ENCODE measurements around the gene OFD1.
"Not testable (repeated sequence)": the region's sequence is repeated elsewhere in the genome, so short reads cannot be mapped to it uniquely, and the experiment has no call there.

Gene OFD1

GRCh38 chrX:13719192-13719856, 15.2 kb upstream of the OFD1 start:
- Mint-ChIP-seq H3K36me3 (ENCODE audit: low read depth) (peaks cover 52% of the 10 kb centered on the region), H3K27ac (no peak overlapping the region), H3K9me3 (no peaks in the 10 kb centered on the region), H3K4me3 (no peak overlapping the region), H3K27me3 (no peaks in the 10 kb centered on the region), H3K4me1 (ENCODE audit: low read depth) (peaks cover 7% of the 10 kb centered on the region)
- intact Hi-C loops (cut with micrococcal nuclease): no loop called here

- no peaks in the 10 kb centered on the region for H3K27me3 Mint-ChIP-seq
- H3K9me3 Mint-ChIP-seq: no peaks in the 10 kb centered on the region
- intact Hi-C loops (cut with micrococcal nuclease): no loop called here
- H3K4me3 Mint-ChIP-seq: no peak overlapping the region
- peaks cover 64% of the 10 kb centered on the region for H3K36me3 Mint-ChIP-seq (ENCODE audit: low read depth)
- no peak overlapping the region for H3K27ac Mint-ChIP-seq
- peaks cover 15% of the 10 kb centered on the region for H3K4me1 Mint-ChIP-seq (ENCODE audit: low read depth)
Observed at GRCh38 chrX:13721371-13721770, 13.2 kb upstream of the OFD1 start.

GRCh38 chrX:13721819-13722519, 12.6 kb upstream of the OFD1 start:
- Mint-ChIP-seq H3K36me3 (ENCODE audit: low read depth) (peaks cover 67% of the 10 kb centered on the region), H3K4me3 (no peak overlapping the region), H3K27ac (no peak overlapping the region), H3K9me3 (no peaks in the 10 kb centered on the region), H3K27me3 (no peaks in the 10 kb centered on the region), H3K4me1 (ENCODE audit: low read depth) (peaks cover 20% of the 10 kb centered on the region)
- intact Hi-C loops (cut with micrococcal nuclease): no loop called here

DNA sequence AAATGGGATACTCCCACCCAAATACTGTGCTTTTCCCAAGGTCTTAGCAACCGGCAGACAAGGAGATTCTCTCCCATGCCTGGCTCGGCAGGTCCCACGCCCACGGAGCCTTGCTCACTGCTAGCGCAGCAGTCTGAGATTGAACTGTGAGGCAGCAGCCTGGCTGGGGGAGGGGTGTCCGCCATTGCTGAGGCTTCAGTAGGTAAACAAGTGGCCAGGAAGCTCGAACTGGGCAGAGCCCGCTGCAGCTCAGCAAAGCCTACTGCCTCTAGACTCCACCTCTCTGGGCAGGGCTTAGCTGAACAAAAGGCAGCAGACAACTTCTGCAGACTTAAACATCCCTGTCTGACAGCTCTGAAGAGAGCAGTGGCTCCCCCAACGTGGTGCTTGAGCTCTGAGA, 9.7 kb upstream of the OFD1 start:
- H3K9me3 Mint-ChIP-seq; H3K27ac Mint-ChIP-seq; H3K27me3 Mint-ChIP-seq; intact Hi-C loops (cut with micrococcal nuclease); H3K4me3 Mint-ChIP-seq: not testable (repeated sequence)
- Mint-ChIP-seq H3K4me1 (ENCODE audit: low read depth) (peaks cover 33% of the 10 kb centered on the region), H3K36me3 (ENCODE audit: low read depth) (peaks cover 54% of the 10 kb centered on the region)

DNA sequence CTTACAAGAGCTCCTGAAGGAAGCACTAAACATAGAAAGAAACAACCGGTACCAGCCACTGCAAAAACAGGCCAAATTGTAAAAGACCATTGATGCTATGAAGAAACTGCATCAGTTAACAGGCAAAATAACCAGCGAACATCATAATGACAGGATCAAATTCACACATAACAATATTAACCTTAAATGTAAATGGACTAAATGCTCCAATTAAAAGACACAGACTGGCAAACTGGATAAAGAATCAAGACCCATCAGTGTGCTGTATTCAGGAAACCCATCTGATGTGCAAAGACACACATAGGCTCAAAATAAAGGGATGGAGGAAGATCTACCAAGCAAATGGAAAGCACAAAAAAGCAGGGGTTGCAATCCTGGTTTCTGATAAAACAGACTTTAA, 8.0 kb upstream of the OFD1 start:
- intact Hi-C loops (cut with micrococcal nuclease); H3K4me3 Mint-ChIP-seq; H3K27me3 Mint-ChIP-seq; H3K27ac Mint-ChIP-seq; H3K9me3 Mint-ChIP-seq: not testable (repeated sequence)
- peaks cover 34% of the 10 kb centered on the region for H3K4me1 Mint-ChIP-seq (ENCODE audit: low read depth)
- peaks cover 48% of the 10 kb centered on the region for H3K36me3 Mint-ChIP-seq (ENCODE audit: low read depth)

- not testable (repeated sequence) for H3K27me3 Mint-ChIP-seq, H3K4me3 Mint-ChIP-seq, H3K9me3 Mint-ChIP-seq, H3K27ac Mint-ChIP-seq
- Mint-ChIP-seq H3K36me3 (ENCODE audit: low read depth) (peaks cover 38% of the 10 kb centered on the region), H3K4me1 (ENCODE audit: low read depth) (peaks cover 48% of the 10 kb centered on the region)
- intact Hi-C loops (cut with micrococcal nuclease): loop anchor here (5.0 kb wide), 1 partner anchor 33 kb away; no protein-coding TSS in a partner anchor
Observed at GRCh38 chrX:13730523-13730922, 4.0 kb upstream of the OFD1 start.

DNA sequence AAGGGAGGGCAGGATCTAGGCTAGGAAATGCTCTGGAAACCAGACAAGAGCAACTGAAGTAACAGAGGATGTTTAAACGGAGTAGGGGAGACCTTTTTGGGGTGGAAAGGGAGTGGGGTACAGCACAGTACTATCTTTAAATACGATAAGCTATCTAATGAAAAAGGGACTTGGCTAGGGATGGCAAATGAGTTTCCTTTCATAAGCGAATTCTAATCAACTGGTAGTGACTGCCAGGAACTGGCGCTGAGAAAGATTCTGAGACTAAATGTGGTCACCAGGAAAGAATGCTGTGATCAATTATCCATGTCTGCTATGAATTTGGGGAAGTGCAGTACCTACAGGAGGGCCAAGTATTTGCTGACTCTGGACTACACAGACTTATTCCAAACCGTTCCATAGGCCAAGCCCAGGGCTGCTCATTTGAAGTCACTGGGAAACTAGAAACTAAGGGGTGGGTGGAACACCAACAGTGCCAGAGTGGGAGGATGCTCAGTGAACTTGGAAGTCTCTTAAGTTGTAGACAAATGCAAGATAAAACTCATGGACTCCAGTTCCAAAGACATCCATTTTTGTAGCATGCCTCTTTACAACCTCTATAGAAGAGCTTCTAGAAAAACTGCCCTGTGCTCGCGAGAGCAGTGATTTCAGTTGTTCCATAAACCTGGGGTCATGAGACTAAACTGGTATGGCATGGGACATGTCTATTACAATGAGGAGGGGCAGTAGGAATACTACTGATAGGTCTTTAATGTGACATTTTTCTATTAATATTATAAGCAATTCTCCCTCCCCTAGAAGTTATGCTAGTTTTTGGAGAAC, 2.1 kb upstream of the OFD1 start:
- Mint-ChIP-seq H3K27ac (peak overlapping the region; percentile 1), H3K4me1 (ENCODE audit: low read depth) (peaks cover 33% of the 10 kb centered on the region), H3K4me3 (no peak overlapping the region), H3K27me3 (no peaks in the 10 kb centered on the region), H3K36me3 (ENCODE audit: low read depth) (peaks cover 19% of the 10 kb centered on the region), H3K9me3 (no peaks in the 10 kb centered on the region)
- intact Hi-C loops (cut with micrococcal nuclease): loop anchor here (5.0 kb wide), 1 partner anchor 35 kb away; no protein-coding TSS in a partner anchor

DNA sequence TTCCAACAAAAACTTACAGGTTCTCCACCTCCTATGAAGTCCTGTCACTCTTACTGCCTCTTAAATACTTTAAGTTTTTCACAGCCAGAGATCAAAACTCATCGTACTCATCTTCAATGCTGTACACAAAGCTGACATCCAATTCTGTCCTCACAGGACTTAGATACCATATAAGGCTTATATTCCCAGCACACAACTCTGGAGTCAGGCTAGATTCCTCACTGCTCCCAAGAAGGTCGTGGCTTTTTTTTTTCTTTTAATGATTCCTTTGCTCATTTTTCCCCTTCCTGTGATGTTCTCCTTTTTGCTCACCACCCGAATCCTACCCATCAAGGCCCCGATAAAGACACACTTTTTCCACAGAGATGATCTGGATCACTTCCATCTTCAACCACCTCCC, 1.0 kb upstream of the OFD1 start:
- no peaks in the 10 kb centered on the region for H3K9me3 Mint-ChIP-seq
- H3K27me3 Mint-ChIP-seq: no peaks in the 10 kb centered on the region
- H3K4me3 Mint-ChIP-seq: peak overlapping the region; percentile 95
- H3K27ac Mint-ChIP-seq: peak overlapping the region; percentile 89
- H3K36me3 Mint-ChIP-seq (ENCODE audit: low read depth): peaks cover 13% of the 10 kb centered on the region
- H3K4me1 Mint-ChIP-seq (ENCODE audit: low read depth): peaks cover 28% of the 10 kb centered on the region
- intact Hi-C loops (cut with micrococcal nuclease): loop anchor here (5.0 kb wide), 1 partner anchor 36 kb away; no protein-coding TSS in a partner anchor

GRCh38 chrX:13741695-13742094, 7.1 kb downstream of the OFD1 start:
- Mint-ChIP-seq H3K27ac (no peak overlapping the region), H3K4me1 (ENCODE audit: low read depth) (peaks cover 10% of the 10 kb centered on the region), H3K9me3 (no peaks in the 10 kb centered on the region), H3K36me3 (ENCODE audit: low read depth) (peaks cover 19% of the 10 kb centered on the region), H3K4me3 (no peak overlapping the region), H3K27me3 (no peaks in the 10 kb centered on the region)
- intact Hi-C loops (cut with micrococcal nuclease): no loop called here

GRCh38 chrX:13742397-13743176, 8.0 kb downstream of the OFD1 start:
- intact Hi-C loops (cut with micrococcal nuclease): no loop called here
- Mint-ChIP-seq H3K4me1 (ENCODE audit: low read depth) (peaks cover 17% of the 10 kb centered on the region), H3K9me3 (no peaks in the 10 kb centered on the region), H3K4me3 (peak overlapping the region; percentile 13), H3K27ac (peak overlapping the region; percentile 69), H3K36me3 (ENCODE audit: low read depth) (peaks cover 28% of the 10 kb centered on the region), H3K27me3 (no peaks in the 10 kb centered on the region)

DNA sequence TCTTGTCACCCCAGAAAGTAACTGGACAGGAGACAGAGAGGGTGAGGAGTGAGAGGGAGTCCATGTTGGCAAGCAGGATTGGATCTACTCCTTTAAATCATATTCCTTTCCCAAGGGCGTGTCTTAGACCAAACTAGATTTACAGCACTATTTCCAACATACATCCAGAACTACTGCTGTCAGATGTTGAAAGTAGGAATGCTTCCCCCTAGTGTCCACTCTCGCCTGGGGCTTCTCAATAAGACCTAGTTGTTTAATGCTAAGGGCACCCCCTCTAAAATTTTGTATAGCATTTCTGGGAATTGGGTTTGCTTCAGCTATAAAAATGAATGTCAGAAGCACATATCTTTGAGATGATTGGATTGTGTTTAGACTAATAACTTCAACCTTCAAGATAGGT, 13.3 kb downstream of the OFD1 start:
- peak overlapping the region; percentile 42 for H3K27ac Mint-ChIP-seq
- no peaks in the 10 kb centered on the region for H3K27me3 Mint-ChIP-seq
- H3K4me1 Mint-ChIP-seq (ENCODE audit: low read depth): peaks cover 18% of the 10 kb centered on the region

GRCh38 chrX:13748486-13748885, 13.9 kb downstream of the OFD1 start:
- peaks cover 22% of the 10 kb centered on the region for H3K4me1 Mint-ChIP-seq (ENCODE audit: low read depth)
- no peaks in the 10 kb centered on the region for H3K9me3 Mint-ChIP-seq
- peaks cover 24% of the 10 kb centered on the region for H3K36me3 Mint-ChIP-seq (ENCODE audit: low read depth)
- H3K4me3 Mint-ChIP-seq: no peak overlapping the region
- intact Hi-C loops (cut with micrococcal nuclease): loop anchor here (5.0 kb wide), 2 partner anchors 91 to 241 kb away; no protein-coding TSS in a partner anchor
- no peaks in the 10 kb centered on the region for H3K27me3 Mint-ChIP-seq
- no peak overlapping the region for H3K27ac Mint-ChIP-seq

More for the DNA sequence above, 13.3 kb downstream of the OFD1 start:
- Mint-ChIP-seq H3K4me3 (no peak overlapping the region), H3K36me3 (ENCODE audit: low read depth) (peaks cover 24% of the 10 kb centered on the region), H3K9me3 (no peaks in the 10 kb centered on the region)
- intact Hi-C loops (cut with micrococcal nuclease): loop anchor here (5.0 kb wide), 2 partner anchors 91 to 241 kb away; no protein-coding TSS in a partner anchor

GRCh38 chrX:13750204-13750603, 15.7 kb downstream of the OFD1 start:
- no peak overlapping the region for H3K27ac Mint-ChIP-seq
- H3K9me3 Mint-ChIP-seq: no peaks in the 10 kb centered on the region
- intact Hi-C loops (cut with micrococcal nuclease): loop anchor here (10.0 kb wide), 1 partner anchor 285 kb away; no protein-coding TSS in a partner anchor
- peaks cover 18% of the 10 kb centered on the region for H3K36me3 Mint-ChIP-seq (ENCODE audit: low read depth)
- H3K4me1 Mint-ChIP-seq (ENCODE audit: low read depth): peaks cover 25% of the 10 kb centered on the region
- H3K27me3 Mint-ChIP-seq: no peaks in the 10 kb centered on the region
- no peak overlapping the region for H3K4me3 Mint-ChIP-seq
